Stimulated activated CD4-positive, alpha-beta T cell treated with anti-CD3 and anti-CD28 coated beads, Interleukin-15, amount 100 ng/mL, for 1 hour (primary cell): ENCODE data around the gene COG4.
"Not testable (repeated sequence)": the region's sequence is repeated elsewhere in the genome, so short reads cannot be mapped to it uniquely, and the experiment has no call there.

ENCODE experiments used
- DNase-seq, 2 donors: peaks; one replicate each; pipeline ENCODE4 v3.0.0-alpha.2; 2020; ENCODE audit warnings: low read depth in 1 of 2, low spot score in 1 of 2

COG4 gene

DNA sequence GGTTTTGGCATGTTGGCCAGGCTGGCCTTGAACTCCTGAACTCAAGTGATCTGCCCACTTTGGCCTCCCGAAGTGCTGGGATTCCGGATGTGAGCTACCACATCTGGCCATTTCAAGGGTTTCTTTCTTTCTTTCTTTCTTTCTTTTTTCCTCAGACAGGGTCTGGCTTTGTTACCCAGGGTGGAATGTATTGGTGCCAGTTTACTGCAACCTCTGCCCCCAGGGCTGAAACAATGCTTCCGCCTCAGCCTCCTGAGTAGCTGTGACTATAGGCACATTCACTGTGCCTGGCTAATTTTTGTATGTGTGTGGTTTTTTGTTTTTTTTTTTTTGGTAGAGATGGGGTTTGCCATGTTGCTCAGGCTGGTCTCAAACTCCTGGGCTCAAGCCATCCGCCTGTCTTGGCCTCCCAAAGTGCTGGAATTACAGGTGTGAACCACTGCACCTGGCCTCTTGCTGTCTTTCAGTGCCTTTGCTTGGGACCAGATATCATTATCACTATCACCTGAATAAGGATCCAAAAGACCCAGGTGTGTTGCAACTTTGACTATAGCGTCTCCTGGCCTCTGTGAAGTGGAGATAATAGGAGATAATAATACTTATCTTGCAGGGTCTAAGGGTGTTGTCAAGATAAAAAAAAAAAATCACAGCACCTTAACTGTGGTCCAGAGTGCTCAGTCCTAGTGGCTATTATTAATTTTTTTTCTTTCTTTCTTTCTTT is 65.7 kb downstream of the COG4 start:
- DNase-seq = no peak

DNA sequence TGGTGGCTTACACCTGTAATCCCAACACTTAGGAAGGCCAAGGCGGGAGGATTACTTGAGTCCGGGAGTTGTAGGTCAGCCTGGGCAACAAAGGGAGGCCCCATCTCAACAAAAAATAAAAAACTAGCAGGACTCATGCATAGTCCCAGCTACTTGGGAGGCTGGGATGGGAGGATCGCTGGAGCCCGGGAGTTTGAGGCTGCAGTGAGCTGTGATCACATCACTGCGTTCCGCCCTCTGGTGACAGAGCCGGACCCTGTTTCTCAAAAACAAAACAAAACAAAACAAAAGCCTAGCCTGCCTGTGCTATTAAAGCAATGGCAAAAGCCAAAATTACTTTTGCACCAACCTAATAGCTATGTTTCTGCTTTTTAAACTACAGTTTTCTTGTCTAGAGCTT is 67.4 kb downstream of the COG4 start:
- no peak for DNase-seq

DNA sequence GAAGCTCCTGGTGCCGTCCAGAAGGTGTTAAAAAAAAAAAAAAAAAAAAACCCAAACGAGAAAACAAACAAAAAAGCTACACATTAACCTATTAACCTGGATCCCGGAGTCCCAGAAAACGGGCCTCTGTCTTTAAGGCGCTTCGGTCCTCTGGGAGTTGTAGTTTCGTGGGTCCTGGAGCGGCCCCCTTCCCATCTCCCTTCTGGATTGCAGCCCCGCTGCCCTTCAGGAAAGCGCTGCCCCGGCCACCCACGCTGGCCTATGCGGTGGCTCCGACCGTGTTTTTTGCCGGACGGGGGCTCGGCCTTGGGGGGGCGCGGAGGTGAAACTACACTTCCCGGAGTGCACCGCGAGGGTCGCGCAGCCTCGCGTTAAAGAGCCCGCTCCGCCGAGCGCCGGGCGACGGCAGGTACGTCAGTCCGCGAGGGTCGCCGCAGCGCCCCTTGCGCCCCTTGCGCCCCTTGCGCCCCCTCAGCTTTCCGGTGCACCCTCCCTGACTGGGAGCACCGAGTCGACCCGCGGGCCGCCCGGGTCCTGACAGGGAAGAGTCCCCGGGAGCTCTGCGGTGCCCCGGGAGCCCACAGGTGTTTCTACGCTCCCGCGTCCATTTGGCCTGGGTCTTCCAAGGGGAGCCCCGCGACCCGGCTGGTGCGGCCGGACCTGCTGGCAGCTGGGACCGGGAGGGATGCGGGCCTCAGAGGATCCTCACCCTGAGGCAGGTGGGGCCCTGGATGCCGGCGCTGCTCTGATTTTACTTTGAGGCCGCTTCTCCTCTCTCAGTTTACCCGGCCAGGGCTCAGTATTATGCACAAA is 68.9 kb downstream of the COG4 start, which contains the start of gene FCSK:
FCSK (plus strand) TSS at position 374 of the 813 bp plus-strand sequence. CDS start 8,596 bp downstream, outside the sequence.
- peak; percentile 51 for DNase-seq

DNA sequence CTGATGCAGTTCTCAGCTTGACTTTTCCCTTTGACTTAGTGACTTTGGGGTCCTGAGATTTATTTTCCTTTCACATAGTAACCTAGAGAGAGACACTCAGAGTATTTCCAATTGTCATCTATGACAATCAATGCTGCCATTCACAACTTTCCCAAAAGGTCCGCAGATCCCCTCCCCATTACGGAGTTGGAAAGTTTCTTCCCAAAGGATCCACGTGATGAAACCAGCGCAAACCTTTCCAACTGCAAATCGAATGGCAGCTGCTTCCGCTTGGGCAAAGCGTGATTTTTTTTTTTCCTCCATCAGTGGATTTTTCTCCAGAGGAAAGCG is 69.5 kb downstream of the COG4 start:
- no peak for DNase-seq

DNA sequence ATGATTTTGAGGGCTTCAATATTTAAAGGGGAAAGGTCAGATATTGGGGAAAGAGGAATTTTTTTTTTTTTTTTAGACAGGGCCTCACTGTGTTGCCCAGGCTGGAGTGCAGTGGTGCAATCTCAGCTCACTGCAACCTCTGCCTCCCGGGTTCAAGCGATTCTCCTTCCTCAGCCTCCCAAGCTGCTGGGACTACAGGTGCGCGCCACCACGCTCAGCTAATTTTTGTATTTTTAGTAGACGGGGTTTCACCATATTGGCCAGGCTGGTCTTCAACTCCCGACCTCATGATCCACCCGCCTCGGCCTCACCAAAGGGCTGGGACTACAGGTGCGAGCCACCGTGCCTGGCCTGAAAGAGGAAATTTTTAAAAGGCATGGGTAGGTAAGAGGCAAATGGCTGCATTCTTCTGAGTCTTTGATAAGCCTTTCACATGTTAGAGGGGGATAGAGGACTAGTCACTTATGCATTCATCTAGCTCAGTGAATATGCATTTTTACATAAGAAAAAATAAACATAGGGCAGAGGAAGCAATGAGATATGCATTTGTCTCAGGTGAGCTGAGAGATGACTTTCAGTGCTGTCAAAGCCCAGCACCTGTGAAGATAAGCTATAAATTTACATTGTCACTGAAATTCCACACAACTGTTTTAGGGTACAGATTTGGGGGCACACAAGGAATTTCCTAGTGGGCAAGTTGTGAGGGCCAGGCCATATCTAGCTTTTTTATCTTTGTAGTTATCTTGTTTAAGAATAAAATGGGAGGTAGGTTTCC is 70.0 kb downstream of the COG4 start:
- DNase-seq = no peak

DNA sequence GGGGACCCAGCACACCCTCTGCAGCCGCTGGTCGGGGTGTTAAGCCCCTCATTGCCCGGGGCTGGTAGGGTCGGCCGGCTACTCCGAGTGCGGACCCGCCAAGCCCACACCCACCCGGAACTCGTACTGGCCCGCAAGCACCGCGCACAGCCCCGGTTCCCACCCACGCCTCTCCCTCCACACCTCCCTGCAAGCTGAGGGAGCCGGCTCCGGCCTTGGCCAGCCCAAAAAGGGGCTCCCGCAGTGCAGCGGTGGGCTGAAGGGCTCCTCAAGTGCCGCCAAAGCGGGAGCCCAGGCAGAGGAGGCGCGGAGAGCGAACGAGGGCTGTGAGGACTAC is 72.4 kb downstream of the COG4 start:
- not testable (repeated sequence) for DNase-seq

DNA sequence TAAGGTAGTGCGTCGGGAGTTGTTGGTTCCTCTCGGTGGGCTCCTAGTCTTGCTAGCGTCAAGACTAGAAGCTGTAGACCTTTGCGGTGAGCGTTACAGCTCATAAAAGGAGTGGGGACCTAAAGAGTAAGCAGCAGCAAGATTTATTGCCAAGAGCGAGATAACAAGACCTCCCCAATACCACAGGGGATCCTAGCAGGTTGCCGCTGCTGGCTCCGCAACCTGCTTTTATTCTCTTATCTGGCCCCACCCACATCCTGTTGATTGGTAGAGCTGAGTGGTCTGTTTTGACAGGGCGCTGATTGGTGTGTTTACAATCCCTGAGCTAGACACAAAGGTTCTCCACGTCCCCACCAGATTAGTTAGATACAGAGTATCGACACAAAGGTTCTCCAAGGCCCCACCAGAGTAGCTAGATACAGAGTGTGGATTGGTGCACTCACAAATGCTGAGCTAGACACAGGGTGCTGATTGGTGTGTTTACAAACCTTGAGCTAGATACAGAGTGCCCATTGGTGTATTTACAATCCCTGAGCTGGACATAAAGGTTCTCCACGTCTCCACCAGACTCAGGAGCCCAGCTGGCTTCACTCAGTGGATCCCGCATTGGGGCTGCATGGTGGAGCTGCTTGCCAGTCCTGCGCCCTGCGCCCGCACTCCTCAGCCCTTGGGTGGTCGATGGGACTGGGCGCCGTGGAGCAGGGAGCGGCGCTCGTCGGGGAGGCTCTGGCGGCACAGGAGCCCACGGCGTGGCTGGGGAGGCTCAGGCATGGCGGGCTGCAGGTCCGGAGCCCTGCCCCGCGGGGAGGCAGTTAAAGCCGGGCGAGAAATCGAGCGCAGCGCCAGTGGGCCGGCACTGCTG is 73.0 kb downstream of the COG4 start:
- DNase-seq = not testable (repeated sequence)

DNA sequence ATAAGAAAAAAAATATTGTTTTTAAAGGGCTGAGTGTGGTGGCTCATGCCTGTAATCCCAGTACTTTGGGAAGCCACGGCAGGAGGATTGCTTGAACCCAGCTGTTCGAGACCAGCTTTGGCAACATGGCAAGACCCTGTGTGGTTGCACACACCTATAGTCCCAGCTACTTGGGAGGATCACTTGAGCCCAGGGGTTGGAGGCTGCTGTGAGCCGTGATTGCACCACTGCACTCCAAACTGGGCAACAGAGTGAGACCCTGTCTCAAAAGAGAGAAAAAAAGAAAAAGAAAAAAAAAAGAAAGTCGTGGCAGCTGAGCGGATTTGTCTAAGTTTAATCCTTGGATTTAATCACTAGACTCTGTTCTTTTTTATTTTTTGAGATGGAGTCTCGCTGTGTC is 75.3 kb downstream of the COG4 start:
- DNase-seq = no peak

DNA sequence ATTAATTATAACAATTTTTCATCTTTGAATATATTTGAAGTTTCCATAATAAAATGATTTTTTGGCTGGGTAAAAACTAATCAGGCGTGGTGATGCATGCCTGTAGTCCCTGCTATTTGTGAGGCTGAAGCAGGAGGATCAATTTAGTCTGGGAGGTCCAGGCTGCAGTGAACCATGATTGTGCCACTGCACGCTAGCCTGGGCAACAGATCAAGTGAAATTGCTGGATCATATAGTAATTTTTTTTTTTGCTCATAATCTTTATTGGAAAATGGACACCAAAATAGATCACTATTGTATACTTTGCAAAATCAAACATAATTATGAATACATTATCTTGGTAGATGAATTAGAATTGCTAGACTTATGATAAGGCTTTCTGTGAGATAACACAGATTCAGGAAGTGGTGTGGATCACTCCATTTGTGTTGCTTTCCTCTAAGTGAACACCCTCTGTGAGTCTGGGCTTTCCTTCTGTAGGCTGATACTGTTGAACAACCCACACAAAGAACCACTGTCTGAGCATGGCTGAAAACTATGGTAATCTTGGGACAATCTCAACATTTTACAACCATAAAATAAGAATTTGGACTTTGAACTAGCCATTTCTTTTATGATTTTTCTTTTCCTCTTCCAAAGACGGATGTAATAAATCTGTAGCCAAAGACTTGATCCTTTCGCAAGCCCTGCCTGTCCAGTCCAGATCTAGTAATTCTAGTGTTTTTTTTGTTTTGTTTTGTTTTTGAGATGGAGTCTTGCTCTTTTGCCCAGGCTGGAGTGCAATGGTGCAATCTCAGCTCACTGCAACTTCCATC is 78.9 kb downstream of the COG4 start:
- no peak for DNase-seq

DNA sequence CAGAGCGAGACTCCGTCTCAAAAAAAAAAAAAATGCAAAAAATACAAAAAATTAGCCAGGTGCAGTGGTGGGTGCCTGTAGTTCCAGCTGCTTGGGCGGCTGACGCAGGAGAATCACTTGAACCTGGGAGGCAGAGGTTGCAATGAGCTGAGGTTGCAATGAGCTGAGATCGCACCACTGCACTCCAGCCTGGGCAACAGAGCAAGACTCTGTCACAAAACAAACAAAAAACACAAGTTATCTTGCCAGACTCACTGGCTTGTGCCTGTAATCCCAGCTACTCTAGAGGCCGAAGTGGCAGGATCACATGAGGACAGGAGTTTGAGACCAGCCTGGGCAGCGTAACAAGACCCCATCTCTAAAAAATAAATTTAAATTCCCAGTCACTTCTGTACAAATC is 81.0 kb downstream of the COG4 start:
- DNase-seq = no peak

DNA sequence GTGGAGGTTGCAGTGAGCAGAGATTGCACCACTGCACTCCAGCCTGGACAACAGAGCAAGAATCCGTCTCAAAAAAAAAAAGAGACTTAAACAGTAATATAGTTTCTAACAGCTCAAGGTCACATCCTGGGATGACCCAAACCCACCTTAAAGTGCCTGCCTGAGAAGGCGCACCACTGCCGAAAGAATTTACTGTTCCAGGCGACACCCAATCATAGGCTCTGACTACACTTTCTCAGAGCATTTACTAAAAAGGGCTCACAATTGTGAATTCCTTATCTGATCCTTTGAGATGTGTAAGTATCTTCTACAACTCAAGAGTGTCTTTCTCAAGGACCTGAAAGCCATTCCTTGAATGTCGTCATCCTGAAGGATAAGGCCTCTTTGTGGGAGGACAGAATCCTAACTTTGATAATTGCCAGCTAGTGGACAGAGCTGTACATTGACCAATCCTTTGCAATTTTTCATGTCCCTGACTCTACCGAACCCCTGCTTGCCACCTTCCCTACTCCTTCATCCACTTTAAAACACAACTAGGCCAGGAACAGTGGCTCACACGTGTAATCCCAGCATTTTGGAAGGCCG is 81.9 kb downstream of the COG4 start:
- DNase-seq = no peak

DNA sequence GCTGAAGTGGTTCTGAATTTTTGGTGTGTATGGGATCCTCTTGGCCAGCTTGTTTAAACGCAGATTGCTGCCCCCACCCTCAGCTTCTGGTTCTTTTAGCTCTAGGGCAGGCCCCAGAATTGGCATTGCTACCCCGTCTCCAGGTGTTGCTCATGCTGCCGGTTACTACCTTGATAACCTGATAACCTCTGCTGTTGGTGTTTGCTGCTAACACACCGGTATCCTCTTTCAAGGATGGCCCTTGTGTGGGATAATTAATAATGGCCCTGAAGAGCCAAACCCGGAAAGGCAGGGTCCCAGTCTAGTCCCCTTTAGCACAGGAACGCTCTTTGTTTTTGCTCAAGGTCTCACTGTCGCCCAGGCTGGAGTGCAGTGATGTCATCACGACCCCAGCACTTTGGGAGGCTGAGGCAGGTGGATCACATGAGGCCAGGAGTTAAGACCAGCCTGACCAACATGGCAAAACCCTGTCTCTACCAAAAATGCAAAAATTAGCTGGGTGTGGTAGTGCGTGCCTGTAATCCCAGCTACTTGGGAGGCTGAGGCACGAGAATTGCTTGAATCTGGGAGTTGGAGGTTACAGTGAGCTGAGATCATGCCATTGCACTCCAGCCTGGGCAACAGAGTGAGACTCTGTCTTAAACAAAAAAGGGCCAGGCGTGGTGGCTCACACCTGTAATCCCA is 83.2 kb downstream of the COG4 start:
- no peak for DNase-seq

DNA sequence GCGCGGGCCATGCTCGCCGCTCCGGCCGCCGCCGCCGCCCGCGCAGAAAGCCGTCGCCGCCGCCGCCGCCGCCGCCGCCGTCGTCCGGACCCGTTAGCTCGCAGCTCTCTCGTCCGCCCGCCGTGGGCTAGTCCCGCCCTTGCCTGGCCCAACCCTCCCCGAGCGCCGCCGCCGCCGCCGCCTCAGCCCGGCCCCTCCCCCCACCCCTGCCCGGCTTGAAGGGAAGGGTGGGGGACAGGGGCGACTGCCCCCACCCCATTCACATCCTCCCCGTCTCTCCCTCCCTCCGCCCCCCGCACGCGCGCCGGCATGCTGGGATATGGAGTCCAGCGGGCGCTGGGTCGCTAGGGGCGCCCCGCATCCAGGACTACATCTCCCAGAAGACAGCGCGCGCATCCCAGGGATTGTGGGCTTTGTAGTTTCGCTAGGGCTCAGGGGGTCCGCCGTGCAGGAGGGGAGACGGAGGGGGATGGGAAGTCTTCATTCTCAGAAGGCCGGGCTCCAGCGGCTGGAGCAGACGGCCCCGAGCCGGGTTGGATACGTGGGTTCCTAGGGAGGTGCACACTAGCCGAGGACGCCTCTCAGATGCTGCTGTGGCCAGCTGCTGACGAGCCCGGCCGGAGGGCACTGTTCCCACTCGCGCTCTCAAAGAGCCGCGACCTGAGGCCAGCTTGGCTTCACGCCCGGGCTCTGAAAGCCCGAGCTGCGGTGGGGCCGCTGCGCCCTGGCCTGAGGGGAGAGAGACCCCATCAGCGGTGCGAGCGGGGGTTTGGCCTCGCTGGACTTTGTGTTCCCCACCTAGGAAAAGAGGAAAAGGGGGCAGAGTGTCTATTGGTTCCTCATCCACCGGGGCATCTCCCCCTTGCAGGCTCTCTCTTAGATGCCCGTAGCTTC is 84.1 kb downstream of the COG4 start, which contains the start of gene ST3GAL2:
ST3GAL2 (minus strand) TSS at position 132 of the 894 bp plus-strand sequence. CDS start 40,570 bp downstream, outside the sequence.
- DNase-seq = peak; percentile 87 to 88

DNA sequence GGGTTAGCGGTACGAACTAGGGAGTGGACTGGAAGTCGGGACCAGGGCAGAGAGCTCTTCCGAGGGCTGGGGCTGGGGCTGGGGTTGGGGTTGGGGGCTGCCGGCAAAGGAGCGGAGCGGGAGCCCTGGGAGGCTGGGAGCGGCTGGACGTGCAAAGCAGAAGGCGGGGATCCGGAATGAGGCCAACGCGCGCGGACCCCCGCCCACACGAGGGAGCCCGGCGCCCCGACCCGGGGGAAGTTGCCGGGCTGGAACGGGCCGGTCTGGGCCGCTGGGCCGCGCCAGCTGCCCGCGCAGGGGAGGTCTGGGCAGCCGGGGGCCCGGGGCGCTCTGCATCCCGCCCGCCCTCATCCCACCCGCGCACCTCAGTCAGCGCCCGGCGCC is 84.8 kb downstream of the COG4 start:
- DNase-seq = no peak

DNA sequence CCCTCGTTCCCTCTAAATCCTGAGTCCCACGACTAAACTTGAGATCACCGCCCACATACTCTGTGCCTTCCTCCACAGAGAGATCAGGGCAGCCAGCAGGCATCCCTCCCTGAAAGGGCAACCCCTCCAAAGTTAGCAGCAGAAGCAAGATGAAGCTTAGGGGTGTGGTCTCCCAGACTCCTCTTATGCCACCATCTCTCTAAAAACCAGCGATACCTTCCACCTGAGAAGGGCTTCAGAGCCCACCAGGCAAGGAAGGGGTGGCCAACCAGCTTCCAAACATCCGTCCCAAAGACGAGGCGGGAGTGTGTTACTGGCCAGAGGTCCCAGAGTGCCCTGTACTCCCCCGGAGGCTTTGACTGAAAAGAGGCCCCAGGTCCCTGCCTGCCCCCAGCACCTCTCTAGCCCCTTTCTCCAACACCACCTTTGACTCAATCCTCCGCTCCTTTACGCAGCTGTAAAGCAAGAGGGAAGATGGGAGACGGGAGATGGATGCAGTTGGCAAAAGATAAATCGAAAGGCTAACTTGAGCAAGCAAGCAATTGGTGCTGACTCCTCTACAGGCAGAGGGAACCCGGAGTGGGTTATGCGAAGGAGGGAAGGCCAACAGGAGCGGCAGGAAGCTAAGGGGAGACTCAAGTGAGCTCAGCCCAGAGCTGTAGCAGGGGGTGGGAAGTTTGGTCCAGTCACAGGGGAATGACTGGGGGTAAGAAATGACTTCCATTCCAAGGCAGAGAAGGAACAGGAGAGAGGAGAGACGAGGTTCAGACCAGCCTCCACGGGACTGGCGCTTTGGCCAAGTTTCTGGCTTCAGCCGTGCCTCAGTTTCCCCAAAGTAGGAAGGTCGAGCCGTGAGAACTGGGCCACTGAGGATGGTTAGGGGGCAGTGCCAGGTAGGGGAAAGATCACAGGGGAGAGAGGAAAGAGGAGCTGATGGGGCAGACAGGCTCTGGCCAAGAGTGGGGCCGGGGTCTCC is 85.5 kb downstream of the COG4 start:
- no peak for DNase-seq

DNA sequence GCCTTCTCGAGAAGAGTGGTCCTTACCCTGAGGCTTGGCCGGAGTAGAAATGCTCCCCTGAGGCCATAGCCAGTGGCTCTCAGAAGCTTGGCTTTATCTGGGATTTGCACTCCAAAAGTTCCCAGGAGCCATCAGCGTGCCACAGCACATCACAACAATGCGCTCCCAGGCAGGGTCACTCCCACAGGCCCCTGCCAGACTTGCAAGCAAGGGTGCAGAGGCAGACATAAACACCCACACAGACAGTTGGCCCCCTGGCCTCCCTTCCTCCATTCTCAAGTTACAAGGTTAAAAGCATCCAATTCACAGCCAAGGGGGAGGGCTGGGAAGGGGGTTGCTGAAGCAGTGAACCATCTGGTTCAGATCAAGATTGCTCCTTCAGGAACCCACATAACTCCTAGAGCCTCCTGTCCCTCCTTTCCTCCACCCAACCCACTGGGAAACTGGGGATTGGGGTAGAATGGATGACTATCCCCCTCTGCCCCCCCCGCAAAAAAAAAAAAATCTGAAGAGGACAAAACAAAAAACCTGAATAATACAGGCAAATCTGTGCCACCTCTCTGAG is 86.3 kb downstream of the COG4 start:
- no peak for DNase-seq
